Neuronal stem cell (in vitro differentiated cells): ENCODE data around the gene CAVIN3.

Source experiments
- DNase-seq: peaks from one replicate; pipeline ENCODE4 v3.0.0-alpha.2; 2013; ENCODE audit warnings: low spot score
- H2AFZ ChIP-seq: one replicate; pipeline ENCODE4 v1.6.1; 2013; ENCODE audit warnings: mild to moderate bottlenecking, low read length, inconsistent platforms
- H2AK5ac ChIP-seq: 2 replicates; pipeline ENCODE4 v1.6.1; 2013; ENCODE audit warnings: low read depth, mild to moderate bottlenecking, inconsistent platforms, low read length, moderate library complexity, mixed read lengths
- H2BK120ac ChIP-seq: 2 replicates; pipeline ENCODE4 v1.6.1; 2013; ENCODE audit warnings: low read depth, mild to moderate bottlenecking, inconsistent platforms, low read length, moderate library complexity, mixed read lengths
- H2BK12ac ChIP-seq: one replicate; pipeline ENCODE4 v1.6.1; 2013; ENCODE audit warnings: low read length, inconsistent platforms
- H2BK15ac ChIP-seq: 2 replicates; pipeline ENCODE4 v1.6.1; 2013; ENCODE audit warnings: mild to moderate bottlenecking, low read length, inconsistent platforms, mixed read lengths
- H2BK5ac ChIP-seq: one replicate; pipeline ENCODE4 v1.6.1; 2013; ENCODE audit warnings: inconsistent platforms, mild to moderate bottlenecking, low read length, moderate library complexity
- H3K14ac ChIP-seq: one replicate; pipeline ENCODE4 v1.6.1; 2013; ENCODE audit warnings: low read length, inconsistent platforms
- H3K18ac ChIP-seq: 2 replicates; pipeline ENCODE4 v1.6.1; 2013; ENCODE audit warnings: low read length, inconsistent platforms
- H3K23ac ChIP-seq: 2 replicates; pipeline ENCODE4 v1.6.1; 2013; ENCODE audit warnings: low read depth, mild to moderate bottlenecking, mixed read lengths, low read length, inconsistent platforms; ENCODE audit not compliant: poor library complexity
- H3K27ac ChIP-seq: replicated peaks from 3 replicates; pipeline ENCODE4 v1.5.1; 2013; ENCODE audit warnings: low read length, inconsistent platforms
- H3K27me3 ChIP-seq, 3 experiments: 2 replicates each; pipeline ENCODE4 v1.6.1; 2013; ENCODE audit warnings: low read length in 3 of 3, mild to moderate bottlenecking in 2 of 3, inconsistent platforms in 1 of 3, low read depth in 1 of 3, mixed read lengths in 1 of 3, moderate library complexity in 1 of 3; ENCODE audit not compliant: control insufficient read depth in 3 of 3, insufficient read depth in 3 of 3
- H3K36me3 ChIP-seq, 2 donors: replicated peaks in 1 of 2; 2 replicates each; pipeline ENCODE4 v1.6.1; 2013; ENCODE audit warnings: low read length in 2 of 2; ENCODE audit not compliant: control insufficient read depth in 2 of 2, insufficient read depth in 2 of 2
- H3K4ac ChIP-seq: 2 replicates; pipeline ENCODE4 v1.6.1; 2013; ENCODE audit warnings: inconsistent platforms, mild to moderate bottlenecking, low read length, moderate library complexity
- H3K4me1 ChIP-seq, 2 donors: 1 replicate in 1 of 2; 2 replicates in 1 of 2; pipeline ENCODE4 v1.6.1; 2013; ENCODE audit warnings: low read length in 2 of 2, low read depth in 1 of 2; ENCODE audit not compliant: control insufficient read depth in 2 of 2, insufficient read depth in 1 of 2
- H3K4me2 ChIP-seq: one replicate; pipeline ENCODE4 v1.6.1; 2013; ENCODE audit warnings: mild to moderate bottlenecking, low read length, inconsistent platforms; ENCODE audit not compliant: insufficient read depth, poor library complexity, severe bottlenecking
- H3K4me3 ChIP-seq, 2 donors: 2 replicates each; pipeline ENCODE4 v1.5.1; 2013; ENCODE audit warnings: low read length in 2 of 2, mild to moderate bottlenecking in 2 of 2, inconsistent platforms in 1 of 2, moderate library complexity in 1 of 2
- H3K79me1 ChIP-seq: one replicate; pipeline ENCODE4 v1.6.1; 2013; ENCODE audit warnings: low read depth, mild to moderate bottlenecking, inconsistent platforms, low read length, moderate library complexity
- H3K9ac ChIP-seq: one replicate; pipeline ENCODE4 v1.6.1; 2013; ENCODE audit warnings: mild to moderate bottlenecking, low read depth, low read length, inconsistent platforms; ENCODE audit not compliant: poor library complexity
- H3K9me3 ChIP-seq, 2 donors: replicated peaks in 1 of 2; 2 replicates each; pipeline versions ENCODE3 to v1.6.1; 2013; ENCODE audit warnings: low read length in 2 of 2, mild to moderate bottlenecking in 2 of 2, inconsistent platforms in 1 of 2, low read depth in 1 of 2, mixed read lengths in 1 of 2, moderate library complexity in 1 of 2; ENCODE audit not compliant: control insufficient read depth in 2 of 2, insufficient read depth in 1 of 2
- H4K8ac ChIP-seq: one replicate; pipeline ENCODE4 v1.6.1; 2013; ENCODE audit warnings: low read depth, mild to moderate bottlenecking, inconsistent platforms, low read length, moderate library complexity
- H4K91ac ChIP-seq: one replicate; pipeline ENCODE4 v1.6.1; 2013; ENCODE audit warnings: low read length, low read depth, mild to moderate bottlenecking, inconsistent platforms; ENCODE audit not compliant: poor library complexity
- WGBS, 2 donors: extraction: QIAGEN DNeasy Blood & Tissue Kit; methylation state at CpG; one replicate each; pipeline ENCODE4 v1.1.7; 2013; ENCODE audit warnings: missing lambda C conversion rate in 2 of 2, mixed read lengths in 1 of 2; ENCODE audit not compliant: insufficient read length in 2 of 2, insufficient replicate concordance in 1 of 2; ENCODE audit errors: extremely low coverage in 2 of 2; 5-methylcytosine and 5-hydroxymethylcytosine counted together

The CAVIN3 gene

GRCh38 chr11:6333095-6333494 lies 12.8 kb upstream of the CAVIN3 start:
- no CpG with 5 or more reads among the region's 2 CpGs for WGBS, 2 donors
- no peak for DNase-seq
- no peak overlapping the region for H3K27ac ChIP-seq

GRCh38 chr11:6332066-6332465 lies 11.8 kb upstream of the CAVIN3 start:
- H3K36me3 ChIP-seq: no peaks in the 10 kb centered on the region
- no peak overlapping the region for H3K4me2 ChIP-seq
- no peak overlapping the region for H4K8ac ChIP-seq
- no peak overlapping the region for H2BK5ac ChIP-seq
- H2AK5ac ChIP-seq: no peak overlapping the region
- H3K23ac ChIP-seq: no peak overlapping the region
- H3K9me3 ChIP-seq: no peaks in the 10 kb centered on the region
- H2BK120ac ChIP-seq: no peak overlapping the region
- WGBS, 2 donors: no CpG with 5 or more reads among the region's 5 CpGs
- no peaks in the 10 kb centered on the region for H3K4me1 ChIP-seq
- H2AFZ ChIP-seq: no peak overlapping the region
- H3K9ac ChIP-seq: no peak overlapping the region
- H3K27ac ChIP-seq: no peak overlapping the region
- H3K18ac ChIP-seq: no peak overlapping the region
- no peak overlapping the region for H3K4me3 ChIP-seq
- H2BK15ac ChIP-seq: no peak overlapping the region
- H3K4ac ChIP-seq: no peak overlapping the region
- no peak overlapping the region for H3K14ac ChIP-seq
- H2BK12ac ChIP-seq: no peak overlapping the region
- no peaks in the 10 kb centered on the region for H3K79me1 ChIP-seq
- no peak overlapping the region for H4K91ac ChIP-seq
- DNase-seq: no peak
- peaks cover 0 to 5% (median 0%) of the 10 kb centered on the region in 3 experiments for H3K27me3 ChIP-seq

More at GRCh38 chr11:6333095-6333494, 12.8 kb upstream of the CAVIN3 start:
- Histone ChIP-seq H4K8ac (no peak overlapping the region), H3K4me2 (no peak overlapping the region), H3K4me1 (no peaks in the 10 kb centered on the region), H3K4ac (no peak overlapping the region), H3K14ac (no peak overlapping the region), H2AK5ac (no peak overlapping the region), H2BK120ac (no peak overlapping the region), H3K18ac (no peak overlapping the region), H3K9me3 (no peaks in the 10 kb centered on the region), H3K79me1 (no peaks in the 10 kb centered on the region), H4K91ac (no peak overlapping the region), H3K4me3 (no peak overlapping the region), H2BK15ac (no peak overlapping the region), H3K9ac (no peak overlapping the region), H2BK12ac (no peak overlapping the region), H2AFZ (no peak overlapping the region), H3K36me3 (no peaks in the 10 kb centered on the region), H2BK5ac (no peak overlapping the region), H3K27me3 (peaks cover 0 to 5% (median 0%) of the 10 kb centered on the region in 3 experiments), H3K23ac (no peak overlapping the region)

GRCh38 chr11:6328321-6328720 lies 8.0 kb upstream of the CAVIN3 start:
- H3K9me3 ChIP-seq: no peaks in the 10 kb centered on the region
- peaks cover 0 to 8% (median 0%) of the 10 kb centered on the region in 3 experiments for H3K27me3 ChIP-seq
- no peak overlapping the region for H3K4me2 ChIP-seq
- H2AFZ ChIP-seq: no peak overlapping the region
- H3K14ac ChIP-seq: no peak overlapping the region
- no peaks in the 10 kb centered on the region for H3K79me1 ChIP-seq
- H3K4ac ChIP-seq: no peak overlapping the region
- no peak overlapping the region for H2BK120ac ChIP-seq
- H2BK5ac ChIP-seq: no peak overlapping the region
- H2BK15ac ChIP-seq: no peak overlapping the region
- H4K91ac ChIP-seq: no peak overlapping the region
- H3K4me1 ChIP-seq: peaks cover 0 to 2% of the 10 kb centered on the region in 2 donors
- H3K27ac ChIP-seq: no peak overlapping the region
- H4K8ac ChIP-seq: no peak overlapping the region
- H3K4me3 ChIP-seq: no peak overlapping the region
- no peak overlapping the region for H3K23ac ChIP-seq
- no peak overlapping the region for H2AK5ac ChIP-seq
- no peak overlapping the region for H3K18ac ChIP-seq
- no peak overlapping the region for H2BK12ac ChIP-seq
- no peak for DNase-seq
- no peak overlapping the region for H3K9ac ChIP-seq
- H3K36me3 ChIP-seq: no peaks in the 10 kb centered on the region

GRCh38 chr11:6327806-6328205 lies 7.5 kb upstream of the CAVIN3 start:
- H3K4ac ChIP-seq: no peak overlapping the region
- H3K79me1 ChIP-seq: no peaks in the 10 kb centered on the region
- H3K4me1 ChIP-seq: peaks cover 0 to 2% of the 10 kb centered on the region in 2 donors
- no peak for DNase-seq
- H3K4me3 ChIP-seq: no peak overlapping the region
- H3K27me3 ChIP-seq: peaks cover 0 to 6% (median 0%) of the 10 kb centered on the region in 3 experiments
- no peaks in the 10 kb centered on the region for H3K36me3 ChIP-seq
- H3K14ac ChIP-seq: no peak overlapping the region
- H2BK120ac ChIP-seq: no peak overlapping the region
- no peak overlapping the region for H4K8ac ChIP-seq
- H2AK5ac ChIP-seq: no peak overlapping the region
- H3K27ac ChIP-seq: no peak overlapping the region
- no peaks in the 10 kb centered on the region for H3K9me3 ChIP-seq
- no peak overlapping the region for H3K18ac ChIP-seq
- H3K9ac ChIP-seq: no peak overlapping the region
- H3K23ac ChIP-seq: no peak overlapping the region
- no peak overlapping the region for H2AFZ ChIP-seq
- no peak overlapping the region for H2BK15ac ChIP-seq
- no peak overlapping the region for H4K91ac ChIP-seq
- H2BK5ac ChIP-seq: no peak overlapping the region
- H2BK12ac ChIP-seq: no peak overlapping the region
- no peak overlapping the region for H3K4me2 ChIP-seq
